ENCODE measurements around the gene KRTAP4-8.
"Not testable (repeated sequence)": the region's sequence is repeated elsewhere in the genome, so short reads cannot be mapped to it uniquely, and the experiment has no call there.

The KRTAP4-8 gene

GRCh38 chr17:41098042-41098441 is at the start of gene KRTAP4-8:
TSS of gene KRTAP4-8 (minus strand) at chr17:41098142. CDS start at chr17:41098084, 58 bp downstream.
- no peak for DNase-seq (ENCODE audit: low spot score)
- no peak for FAIRE-seq

- no peak for DNase-seq (ENCODE audit: low spot score)
- no peak for FAIRE-seq
Observed at GRCh38 chr17:41145261-41145660, 47.3 kb upstream of the KRTAP4-8 start.

- FAIRE-seq = no peak
- no peak for DNase-seq (ENCODE audit: low spot score)
Observed at GRCh38 chr17:41144846-41145245, 46.9 kb upstream of the KRTAP4-8 start.

GRCh38 chr17:41141361-41141760 is 43.4 kb upstream of the KRTAP4-8 start:
- DNase-seq (ENCODE audit: low spot score) (no peak), FAIRE-seq (no peak)

GRCh38 chr17:41140360-41141131 is 42.6 kb upstream of the KRTAP4-8 start, which contains the start of gene KRTAP4-6:
TSS of gene KRTAP4-6 (minus strand) at chr17:41140544. CDS start at chr17:41140487, 57 bp downstream.
- DNase-seq (ENCODE audit: low spot score) (peak; percentile 88), FAIRE-seq (peak; percentile 55)

- FAIRE-seq; DNase-seq (ENCODE audit: low spot score): not testable (repeated sequence)
Observed at GRCh38 chr17:41139865-41140264, 41.9 kb upstream of the KRTAP4-8 start.

GRCh38 chr17:41133880-41134735 is 36.2 kb upstream of the KRTAP4-8 start:
- FAIRE-seq (no peak), DNase-seq (ENCODE audit: low spot score) (no peak)

GRCh38 chr17:41131979-41132378 is 34.0 kb upstream of the KRTAP4-8 start:
- peak; percentile 76 for DNase-seq (ENCODE audit: low spot score)
- FAIRE-seq = peak; percentile 87

- DNase-seq (ENCODE audit: low spot score) (no peak), FAIRE-seq (no peak)
Observed at GRCh38 chr17:41127371-41127770, 29.4 kb upstream of the KRTAP4-8 start.

GRCh38 chr17:41126412-41126811 is 28.5 kb upstream of the KRTAP4-8 start:
- no peak for DNase-seq (ENCODE audit: low spot score)
- FAIRE-seq = no peak

GRCh38 chr17:41125064-41125463 is 27.1 kb upstream of the KRTAP4-8 start:
- FAIRE-seq = no peak
- DNase-seq (ENCODE audit: low spot score) = no peak

- not testable (repeated sequence) for DNase-seq (ENCODE audit: low spot score); FAIRE-seq
Observed at GRCh38 chr17:41123991-41124371, 26.0 kb upstream of the KRTAP4-8 start, which contains the start of gene KRTAP4-12. TSS of gene KRTAP4-12 (minus strand) at chr17:41124182. CDS start at chr17:41124122, 60 bp downstream.

GRCh38 chr17:41123292-41123990 is 25.5 kb upstream of the KRTAP4-8 start:
- not testable (repeated sequence) for FAIRE-seq; DNase-seq (ENCODE audit: low spot score)

GRCh38 chr17:41121742-41122141 is 23.8 kb upstream of the KRTAP4-8 start:
- DNase-seq (ENCODE audit: low spot score) (no peak), FAIRE-seq (no peak)

- DNase-seq (ENCODE audit: low spot score) = not testable (repeated sequence)
- FAIRE-seq = peak; percentile 54
Observed at GRCh38 chr17:41119696-41120690, 22.1 kb upstream of the KRTAP4-8 start.

GRCh38 chr17:41118721-41119120 is 20.8 kb upstream of the KRTAP4-8 start:
- DNase-seq (ENCODE audit: low spot score) (no peak), FAIRE-seq (no peak)

GRCh38 chr17:41117846-41118386 is 20.0 kb upstream of the KRTAP4-8 start, which contains the start of gene KRTAP4-11:
TSS of gene KRTAP4-11 (minus strand) at chr17:41118373. CDS start at chr17:41118315, 58 bp downstream.
- not testable (repeated sequence) for FAIRE-seq

GRCh38 chr17:41116297-41116696 is 18.4 kb upstream of the KRTAP4-8 start:
- FAIRE-seq (no peak), DNase-seq (ENCODE audit: low spot score) (no peak)

More at GRCh38 chr17:41117846-41118386, 20.0 kb upstream of the KRTAP4-8 start, which contains the start of gene KRTAP4-11:
- DNase-seq (ENCODE audit: low spot score) = not testable (repeated sequence)

GRCh38 chr17:41111151-41111885 is 13.4 kb upstream of the KRTAP4-8 start:
- FAIRE-seq = peak; percentile 46
- DNase-seq (ENCODE audit: low spot score) = no peak
